ENCODE data around the gene MAP7D1. TPM values are rescaled to one million over a fixed set of nuclear protein-coding genes. Genes with fewer than 3 reads are reported as not detected.
"Not testable (repeated sequence)": the region's sequence is repeated elsewhere in the genome, so short reads cannot be mapped to it uniquely, and the experiment has no call there.

MAP7D1 gene
- total RNA-seq, 1 donor from 2014 or later, result 166 TPM

DNA sequence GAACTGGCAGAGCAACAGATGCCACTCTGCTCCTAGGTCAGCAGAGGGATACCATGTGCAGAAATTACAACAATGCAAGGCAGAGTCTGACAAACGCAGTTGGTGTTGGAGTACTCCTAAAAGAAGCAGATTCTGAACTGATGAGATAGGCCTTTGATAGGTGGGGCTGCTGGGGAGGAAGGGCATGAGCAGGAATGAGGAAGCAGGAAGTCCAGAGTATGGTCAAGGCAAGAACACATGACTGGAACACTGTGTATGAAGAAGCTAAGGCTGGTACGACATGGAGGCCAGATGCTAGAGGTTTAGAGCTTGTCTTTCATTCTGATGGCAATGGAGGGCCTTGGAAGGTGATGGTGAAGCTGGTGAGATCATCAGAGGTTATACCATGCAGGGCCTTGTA is 56.8 kb downstream of the MAP7D1 start:
- DNase-seq (ENCODE audit: low read depth, low spot score), result no peak
- Mint-ChIP-seq H3K36me3 (ENCODE audit: low read depth) (no peaks in the 10 kb centered on the region), H3K9me3 (no peaks in the 10 kb centered on the region), H3K4me1 (no peaks in the 10 kb centered on the region), H3K27me3 (ENCODE audit: low read depth) (no peaks in the 10 kb centered on the region), H3K27ac (ENCODE audit: unreplicated experiment) (no peak overlapping the region), H3K4me3 (no peak overlapping the region)
- TF ChIP-seq, protein P1, sequence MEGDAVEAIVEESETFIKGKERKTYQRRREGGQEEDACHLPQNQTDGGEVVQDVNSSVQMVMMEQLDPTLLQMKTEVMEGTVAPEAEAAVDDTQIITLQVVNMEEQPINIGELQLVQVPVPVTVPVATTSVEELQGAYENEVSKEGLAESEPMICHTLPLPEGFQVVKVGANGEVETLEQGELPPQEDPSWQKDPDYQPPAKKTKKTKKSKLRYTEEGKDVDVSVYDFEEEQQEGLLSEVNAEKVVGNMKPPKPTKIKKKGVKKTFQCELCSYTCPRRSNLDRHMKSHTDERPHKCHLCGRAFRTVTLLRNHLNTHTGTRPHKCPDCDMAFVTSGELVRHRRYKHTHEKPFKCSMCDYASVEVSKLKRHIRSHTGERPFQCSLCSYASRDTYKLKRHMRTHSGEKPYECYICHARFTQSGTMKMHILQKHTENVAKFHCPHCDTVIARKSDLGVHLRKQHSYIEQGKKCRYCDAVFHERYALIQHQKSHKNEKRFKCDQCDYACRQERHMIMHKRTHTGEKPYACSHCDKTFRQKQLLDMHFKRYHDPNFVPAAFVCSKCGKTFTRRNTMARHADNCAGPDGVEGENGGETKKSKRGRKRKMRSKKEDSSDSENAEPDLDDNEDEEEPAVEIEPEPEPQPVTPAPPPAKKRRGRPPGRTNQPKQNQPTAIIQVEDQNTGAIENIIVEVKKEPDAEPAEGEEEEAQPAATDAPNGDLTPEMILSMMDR (conservative IDR thresholded peaks at IDR 0.05), result no peak

DNA sequence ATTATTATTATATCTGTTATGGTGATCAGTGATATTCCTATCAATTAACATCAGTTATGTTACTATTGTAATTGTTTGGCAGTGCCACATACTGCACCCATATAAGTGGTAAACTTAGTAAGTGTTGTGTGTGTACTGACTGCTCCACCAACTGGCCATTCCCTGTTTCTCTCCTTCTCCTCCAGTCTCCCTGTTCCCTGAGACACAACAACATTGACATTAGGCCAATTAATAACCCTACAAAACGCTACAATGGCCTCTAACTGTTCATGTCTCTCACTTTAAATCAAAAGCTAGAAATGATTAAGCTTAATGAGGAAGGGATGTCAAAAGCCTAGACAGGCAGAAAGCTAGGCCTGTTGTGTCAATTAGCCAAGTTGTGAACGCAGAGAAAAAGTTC is 61.7 kb downstream of the MAP7D1 start:
- TF ChIP-seq, protein P1 (conservative IDR thresholded peaks at IDR 0.05), result no peak
- no peaks in the 10 kb centered on the region for H3K4me1 Mint-ChIP-seq
- H3K4me3 Mint-ChIP-seq, result no peak overlapping the region
- H3K36me3 Mint-ChIP-seq (ENCODE audit: low read depth), result no peaks in the 10 kb centered on the region
- no peaks in the 10 kb centered on the region for H3K27me3 Mint-ChIP-seq (ENCODE audit: low read depth)
- no peak for DNase-seq (ENCODE audit: low read depth, low spot score)
- no peak overlapping the region for H3K27ac Mint-ChIP-seq (ENCODE audit: unreplicated experiment)
- H3K9me3 Mint-ChIP-seq, result no peaks in the 10 kb centered on the region

DNA sequence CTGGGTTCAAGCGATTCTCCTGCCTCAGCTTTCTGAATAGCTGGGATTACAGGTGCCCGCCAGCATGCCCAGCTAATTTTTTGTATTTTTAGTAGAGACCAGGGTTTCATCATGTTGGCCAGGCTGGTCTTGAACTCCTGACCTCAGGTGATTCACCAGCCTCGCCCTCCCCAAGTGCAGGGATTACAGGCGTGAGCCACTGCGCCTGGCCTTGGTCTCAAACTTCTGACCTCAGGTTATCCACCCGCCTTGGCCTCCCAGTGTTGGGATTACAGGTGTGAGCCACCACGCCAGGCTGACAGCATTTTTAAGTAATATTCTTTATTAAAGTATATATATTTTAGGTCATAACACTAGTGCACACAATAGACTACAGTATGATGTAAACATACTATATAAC is 65.9 kb downstream of the MAP7D1 start:
- DNase-seq (ENCODE audit: low read depth, low spot score); H3K9me3 Mint-ChIP-seq; H3K4me3 Mint-ChIP-seq; H3K36me3 Mint-ChIP-seq (ENCODE audit: low read depth); H3K27me3 Mint-ChIP-seq (ENCODE audit: low read depth); H3K27ac Mint-ChIP-seq (ENCODE audit: unreplicated experiment): not testable (repeated sequence)
- H3K4me1 Mint-ChIP-seq, result peaks cover 28% of the 10 kb centered on the region

DNA sequence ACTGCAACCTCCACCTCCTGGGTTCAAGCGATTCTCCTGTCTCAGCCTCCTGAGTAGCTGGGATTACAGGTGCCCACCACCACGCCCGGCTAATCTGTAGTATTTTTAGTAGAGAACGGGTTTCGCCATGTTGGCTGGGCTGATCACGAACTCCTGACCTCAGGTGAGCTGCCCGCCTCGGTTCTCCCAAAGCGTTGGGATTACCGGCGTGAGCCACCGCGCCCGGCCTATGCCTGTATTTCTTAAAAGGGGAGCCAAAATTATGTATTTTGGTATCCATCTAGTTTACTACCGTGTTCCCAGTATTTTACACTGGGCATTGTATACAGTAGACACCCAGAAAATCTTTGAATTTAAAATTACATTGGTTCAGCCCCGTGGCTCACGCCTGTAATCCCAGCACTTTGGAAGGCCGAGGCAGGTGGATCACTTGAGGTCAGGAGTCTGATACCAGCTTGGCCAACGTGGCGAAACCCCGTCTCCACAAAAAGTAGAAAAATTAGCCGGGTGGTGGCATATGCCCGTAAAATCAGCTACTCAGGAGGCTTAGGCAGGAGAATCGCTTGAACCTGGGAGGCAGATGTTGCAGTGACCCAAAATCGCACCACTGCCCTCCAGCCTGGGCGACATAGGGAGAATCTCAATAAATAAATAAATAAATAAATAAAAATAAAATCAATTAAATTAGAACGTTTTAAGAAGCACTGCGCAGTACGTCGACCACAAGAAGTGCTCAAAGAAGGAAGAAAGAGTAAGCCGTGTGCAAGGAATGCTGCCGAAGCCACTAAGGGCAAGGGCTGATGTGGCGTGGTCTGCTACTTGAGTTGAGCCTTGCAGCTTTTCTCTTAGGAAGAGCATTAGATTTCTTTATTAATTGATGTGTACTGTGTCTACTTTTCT is 66.8 kb downstream of the MAP7D1 start:
- no peaks in the 10 kb centered on the region for H3K27me3 Mint-ChIP-seq (ENCODE audit: low read depth)
- peaks cover 7% of the 10 kb centered on the region for H3K36me3 Mint-ChIP-seq (ENCODE audit: low read depth)
- no peak for DNase-seq (ENCODE audit: low read depth, low spot score)
- peak overlapping the region; percentile 99 for H3K27ac Mint-ChIP-seq (ENCODE audit: unreplicated experiment)
- no peaks in the 10 kb centered on the region for H3K9me3 Mint-ChIP-seq
- TF ChIP-seq, protein P1 (conservative IDR thresholded peaks at IDR 0.05), result no peak
- peaks cover 33% of the 10 kb centered on the region for H3K4me1 Mint-ChIP-seq
- peak overlapping the region; percentile 94 for H3K4me3 Mint-ChIP-seq

DNA sequence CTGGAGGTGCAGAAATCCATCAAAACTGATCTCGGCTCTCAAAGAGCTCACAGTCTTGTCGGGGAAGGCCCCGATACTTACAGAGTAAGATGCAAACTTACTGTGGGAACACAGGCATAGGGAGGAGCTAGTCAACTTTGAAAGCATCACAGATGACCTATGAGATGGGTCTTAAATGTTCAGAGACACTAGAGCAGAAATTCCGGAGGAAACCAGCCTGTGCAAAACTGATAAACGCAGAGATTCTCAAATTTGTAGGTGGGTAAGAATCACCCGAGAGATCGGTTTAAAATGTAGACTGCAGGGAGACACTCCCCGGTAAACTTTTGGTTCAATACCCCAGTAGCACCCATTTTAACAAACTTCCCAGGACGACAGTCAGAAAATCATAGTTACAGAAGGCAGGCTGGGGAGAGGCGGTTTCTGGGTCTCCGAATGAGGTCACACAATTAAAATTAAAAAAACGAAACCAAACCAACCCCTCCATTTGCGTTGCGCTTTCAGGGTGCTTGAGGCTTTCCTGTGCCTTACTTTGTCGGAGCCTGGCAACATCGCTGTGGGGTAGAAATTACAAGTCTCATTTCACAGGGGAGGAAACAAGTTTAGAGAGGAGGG is 67.5 kb downstream of the MAP7D1 start:
- Mint-ChIP-seq H3K27ac (ENCODE audit: unreplicated experiment) (peak overlapping the region; percentile 99), H3K4me3 (peak overlapping the region; percentile 94), H3K9me3 (no peaks in the 10 kb centered on the region), H3K4me1 (peaks cover 33% of the 10 kb centered on the region), H3K27me3 (ENCODE audit: low read depth) (no peaks in the 10 kb centered on the region), H3K36me3 (ENCODE audit: low read depth) (peaks cover 7% of the 10 kb centered on the region)
- TF ChIP-seq, protein P1 (conservative IDR thresholded peaks at IDR 0.05), result no peak
- no peak for DNase-seq (ENCODE audit: low read depth, low spot score)

Data from neural crest cell (in vitro differentiated cells).